GM12878 (cell line): Measurements from ENCODE around the gene TSHZ2. TPM values are rescaled to one million over a fixed set of nuclear protein-coding genes. Genes with fewer than 3 reads are reported as not detected.

Experiments
- ATAC-seq: fragments of 200-7000 bp; cut with Tn5 transposase; 3 replicates; pipeline ENCODE4 v1.9.1; 2020; ENCODE audit warnings: mild to moderate bottlenecking, moderate library complexity
- BruUV-seq: library from RNA; stranded (reverse); fragments of 400-500 nt; replicated peaks from 2 replicates; lab custom pipeline; 2021; lab: Mats Ljungman, UMichigan
- CTCF ChIA-PET: fragments of 300-600 bp; sonication (Branson Sonifier 250); formaldehyde crosslinking; extraction: SDS; loops from one replicate; lab custom pipeline; 2021; ENCODE audit warnings: inconsistent platforms; lab: Yijun Ruan, JAX
- POLR2A ChIA-PET: fragments of 350-600 bp; formaldehyde crosslinking; extraction: SDS; loops from one replicate; lab custom pipeline; 2021; ENCODE audit warnings: inconsistent platforms; lab: Charles Lee
- RAD21 ChIA-PET: fragments of 300-600 bp; sonication (Branson Sonifier 250); formaldehyde crosslinking; loops from one replicate; lab custom pipeline; 2023; ENCODE audit warnings: antibody characterized with exemption; ENCODE audit not compliant: unreplicated experiment; lab: Charles Lee
- SMC1A ChIA-PET: fragments of 300-600 bp; sonication (Branson Sonifier 250); formaldehyde crosslinking; loops from one replicate; lab custom pipeline; 2023; ENCODE audit not compliant: unreplicated experiment, uncharacterized antibody; lab: Charles Lee
- DNase-seq: peaks from one replicate; pipeline ENCODE4 v3.0.0-alpha.2; 2011; ENCODE audit warnings: low read depth, low spot score
- FAIRE-seq: peaks from 3 replicates; lab custom pipeline; 2011; peaks lifted over from hg19 to GRCh38; lab: Jason Lieb, UNC
- H2AFZ ChIP-seq: 2 replicates; pipeline ENCODE4 v1.6.0; 2011; ENCODE audit warnings: low read depth, low read length, control low read depth; ENCODE audit not compliant: control insufficient read depth
- H3K27ac ChIP-seq: 2 replicates; pipeline ENCODE4 v1.5.1; 2011; ENCODE audit warnings: control low read depth; ENCODE audit not compliant: control insufficient read depth, insufficient read depth
- H3K27me3 ChIP-seq, 2 experiments: replicated peaks in 1 of 2; 2 replicates each; pipeline versions ENCODE4 v1.6.0 to v1.6.1; 2011; ENCODE audit warnings: low read length in 1 of 2; ENCODE audit not compliant: control insufficient read depth in 2 of 2, insufficient read depth in 2 of 2
- H3K36me3 ChIP-seq, 2 experiments: 2 replicates each; pipeline ENCODE4 v1.5.1; 2011; ENCODE audit warnings: low read length in 1 of 2; ENCODE audit not compliant: control insufficient read depth in 2 of 2, insufficient read depth in 2 of 2
- H3K4me1 ChIP-seq: 2 replicates; pipeline ENCODE4 v1.6.1; 2011; ENCODE audit warnings: mild to moderate bottlenecking, low read length, moderate library complexity, mixed read lengths; ENCODE audit not compliant: control insufficient read depth, insufficient read depth
- H3K4me2 ChIP-seq: 2 replicates; pipeline ENCODE4 v1.6.0; 2011; ENCODE audit warnings: control low read depth; ENCODE audit not compliant: control insufficient read depth, insufficient read depth
- H3K4me3 ChIP-seq: fragments of 200-600 bp; sonication (generic); 2 replicates; pipeline ENCODE4 v1.5.1; 2016
- H3K79me2 ChIP-seq: 2 replicates; pipeline ENCODE4 v1.6.0; 2011; ENCODE audit warnings: low read length; ENCODE audit not compliant: control insufficient read depth, insufficient read depth
- H3K9ac ChIP-seq: 2 replicates; pipeline ENCODE4 v1.8.0; 2011; ENCODE audit warnings: low read length, control low read depth, mixed read lengths; ENCODE audit not compliant: control insufficient read depth, insufficient read depth
- H3K9me3 ChIP-seq: replicated peaks from 3 replicates; pipeline ENCODE4 v1.5.1; 2011; ENCODE audit warnings: mild to moderate bottlenecking, low read length; ENCODE audit not compliant: control insufficient read depth, insufficient read depth
- H4K20me1 ChIP-seq: 2 replicates; pipeline ENCODE4 v1.6.0; 2011; ENCODE audit not compliant: control insufficient read depth, insufficient read depth
- BCL11A ChIP-seq: IDR thresholded peaks from 2 replicates; pipeline ENCODE4 v1.6.1; 2011; ENCODE audit warnings: low read depth, low read length
- DPF2 ChIP-seq: fragments of 450-650 bp; IDR thresholded peaks from 2 replicates; pipeline ENCODE4 v1.6.1; 2017; ENCODE audit warnings: mild to moderate bottlenecking
- EED ChIP-seq: sonication (generic); IDR thresholded peaks from 2 replicates; pipeline ENCODE4 v1.6.1; 2016; ENCODE audit warnings: antibody characterized with exemption, low read depth
- FOXK2 ChIP-seq: fragments of 450-650 bp; IDR thresholded peaks from 2 replicates; pipeline ENCODE4 v1.6.1; 2017; ENCODE audit warnings: mild to moderate bottlenecking, moderate library complexity
- GATAD2B ChIP-seq: fragments of 450-650 bp; conservative IDR thresholded peaks from 2 replicates; pipeline ENCODE4 v1.6.1; 2017; ENCODE audit warnings: low read depth, mild to moderate bottlenecking, moderate library complexity
- MTA2 ChIP-seq: fragments of 450-650 bp; IDR thresholded peaks from 2 replicates; pipeline ENCODE4 v1.6.1; 2016; ENCODE audit warnings: low read depth, mild to moderate bottlenecking, moderate library complexity
- NFYB ChIP-seq: IDR thresholded peaks from 2 replicates; pipeline ENCODE4 v1.6.1; 2011; ENCODE audit warnings: low read depth, mild to moderate bottlenecking, low read length, improper control_type of control experiment, moderate library complexity; ENCODE audit not compliant: insufficient read depth
- PAX8 ChIP-seq: fragments of 450-650 bp; IDR thresholded peaks from 2 replicates; pipeline ENCODE4 v1.6.1; 2017; ENCODE audit warnings: mild to moderate bottlenecking, moderate library complexity
- POLR2AphosphoS5 ChIP-seq: IDR thresholded peaks from 2 replicates; pipeline ENCODE4 v1.6.1; 2011; ENCODE audit warnings: mild to moderate bottlenecking, low read length, inconsistent platforms
- RBBP5 ChIP-seq: fragments of 200-600 bp; sonication (generic); conservative IDR thresholded peaks from 2 replicates; pipeline ENCODE4 v1.6.1; 2016
- RELA ChIP-seq: fragments of 450-650 bp; IDR thresholded peaks from 2 replicates; pipeline ENCODE4 v1.8.0; 2014; ENCODE audit warnings: borderline replicate concordance; ENCODE audit not compliant: partially characterized antibody
- RUNX3 ChIP-seq: IDR thresholded peaks from 2 replicates; pipeline ENCODE4 v1.6.1; 2012; ENCODE audit warnings: low read length, inconsistent platforms
- SIX5 ChIP-seq: IDR thresholded peaks from 2 replicates; pipeline ENCODE4 v1.6.1; 2011; ENCODE audit warnings: mild to moderate bottlenecking, low read depth, low read length, moderate library complexity; ENCODE audit not compliant: severe bottlenecking
- SMC3 ChIP-seq: IDR thresholded peaks from 2 replicates; pipeline ENCODE4 v1.6.1; 2011; ENCODE audit warnings: low read length, improper control_type of control experiment, borderline replicate concordance
- STAT1 ChIP-seq: fragments of 450-650 bp; conservative IDR thresholded peaks from 2 replicates; pipeline ENCODE4 v1.6.1; 2014; ENCODE audit warnings: antibody characterized with exemption, mild to moderate bottlenecking
- SUZ12 ChIP-seq: fragments of 200-600 bp; sonication (generic); IDR thresholded peaks from one replicate; pipeline ENCODE4 v1.6.1; 2018; ENCODE audit warnings: antibody characterized with exemption, mild to moderate bottlenecking; ENCODE audit not compliant: unreplicated experiment
- YY1 ChIP-seq: IDR thresholded peaks from 2 replicates; pipeline ENCODE4 v1.6.1; 2011; ENCODE audit warnings: low read depth, mild to moderate bottlenecking, low read length
- ZZZ3 ChIP-seq: IDR thresholded peaks from 2 replicates; pipeline ENCODE4 v1.6.1; 2011; ENCODE audit warnings: low read depth; ENCODE audit not compliant: control insufficient read depth, insufficient read length
- WGBS: methylation state at CpG from one replicate; pipeline ENCODE4 v1.1.6; 2016; ENCODE audit warnings: low lambda C conversion rate; ENCODE audit not compliant: insufficient replicate concordance, insufficient coverage; ENCODE audit errors: missing lambda C conversion rate; 5-methylcytosine and 5-hydroxymethylcytosine counted together
- in situ Hi-C: fragments of 300-500 bp; cut with MboI; formaldehyde crosslinking; loops from 9 replicates; pipeline ENCODE4 v1.14.3; 2018; ENCODE audit warnings: mixed read lengths
- intact Hi-C: fragments of 100-400 bp; cut with micrococcal nuclease; formaldehyde crosslinking; loops from one replicate; pipeline ENCODE4 v1.14.2; 2022; ENCODE audit not compliant: unreplicated experiment
- polyA plus RNA-seq, 11 experiments: library from polyadenylated mRNA; depleted of rRNA in 4 of 11; unstranded in 6 of 11; stranded (reverse) in 5 of 11; fragments of >200 nt; fragmentation: Nextera tagmentation in 4 of 11; fragmentation: Illumina TruSeq in 1 of 11; extraction: Ambion mirVana in 4 of 11; extraction: Trizol in 1 of 11; gene quantifications; 1 replicate in 1 of 11; 2 replicates in 10 of 11; pipeline versions ENCODE4 v1.2.1 to v1.2.3, GENCODE V29; 2011 to 2016; ENCODE audit warnings: inconsistent platforms in 2 of 11, missing spikeins in 2 of 11, low read depth in 1 of 11
- total RNA-seq, 4 experiments: library from RNA; depleted of rRNA in 3 of 4; stranded (reverse); fragments of >200 nt in 3 of 4; fragmentation: Illumina TruSeq in 1 of 4; extraction: Trizol in 1 of 4; gene quantifications; 2 replicates each; pipeline versions ENCODE4 v1.2.1 to v1.2.3, GENCODE V29; 2013 to 2021

TSHZ2 gene
- total and polyA plus RNA-seq, 10 of the 15 experiments (the other 5 are each of a cell fraction or from before 2014, with no cell fraction given), result 0.01 to 0.86 (median 0.13) TPM; not detected in 2

- 0% methylated on average over 2 of the region's 2 CpGs for WGBS
- Histone ChIP-seq H4K20me1 (no peaks in the 10 kb centered on the region), H3K9me3 (no peaks in the 10 kb centered on the region), H3K4me1 (no peaks in the 10 kb centered on the region), H2AFZ (no peak overlapping the region), H3K4me2 (no peak overlapping the region), H3K4me3 (no peak overlapping the region), H3K9ac (no peak overlapping the region), H3K27ac (no peak overlapping the region), H3K36me3 (no peaks in the 10 kb centered on the region), H3K79me2 (no peaks in the 10 kb centered on the region), H3K27me3 (no peaks in the 10 kb centered on the region)
- DNase-seq (no peak), FAIRE-seq (no peak), ATAC-seq (no peak)
- ChIA-PET SMC1A (no interaction called here), RAD21 (no interaction called here), CTCF (no interaction called here), POLR2A (no interaction called here)
- intact Hi-C loops (no loop called here), in situ Hi-C loops (no loop called here)
- no TSS peak for BruUV-seq
- TF ChIP-seq EED (no peak), YY1 (no peak), DPF2 (no peak), SIX5 (no peak), RBBP5 (no peak), FOXK2 (no peak), GATAD2B (no peak), RUNX3 (no peak), BCL11A (no peak), NFYB (no peak), STAT1 (no peak), ZZZ3 (no peak), RELA (no peak), PAX8 (no peak), SUZ12 (no peak), POLR2AphosphoS5 (no peak), MTA2 (no peak), SMC3 (no peak)
These were observed 125.2 kb downstream of the TSHZ2 start for GRCh38 chr20:53097371-53097770.
